ENCODE measurements around the gene SUSD5. TPM values are rescaled to one million over a fixed set of nuclear protein-coding genes. Genes with fewer than 3 reads are reported as not detected.

The SUSD5 gene
- not detected for total RNA-seq

GRCh38 chr3:33218446-33219174 is at the start of gene SUSD5:
Gene SUSD5, minus strand, starts transcription at chr3:33218810. Its CDS starts 13 bp downstream, at chr3:33218797.
- Mint-ChIP-seq H3K27ac (no peak within 1 kb of the TSS), H3K36me3 (no peaks in the 10 kb centered on the region)
- peak; percentile 9 for DNase-seq

GRCh38 chr3:33260104-33260503 is 41.5 kb upstream of the SUSD5 start:
- no peak overlapping the region for H3K27ac Mint-ChIP-seq
- H3K9me3 Mint-ChIP-seq: no peaks in the 10 kb centered on the region

More at GRCh38 chr3:33218446-33219174, at the start of gene SUSD5:
- no peaks in the 10 kb centered on the region for H3K9me3 Mint-ChIP-seq
- peaks cover 51% of the 10 kb centered on the region for H3K27me3 Mint-ChIP-seq
- H3K4me3 Mint-ChIP-seq: no peak within 1 kb of the TSS
- H3K4me1 Mint-ChIP-seq: peaks cover 8% of the 10 kb centered on the region

GRCh38 chr3:33256249-33256648 is 37.6 kb upstream of the SUSD5 start:
- H3K27me3 Mint-ChIP-seq: peaks cover 9% of the 10 kb centered on the region
- no peaks in the 10 kb centered on the region for H3K4me1 Mint-ChIP-seq
- H3K27ac Mint-ChIP-seq: no peak overlapping the region
- DNase-seq: no peak
- no peaks in the 10 kb centered on the region for H3K36me3 Mint-ChIP-seq
- H3K9me3 Mint-ChIP-seq: no peaks in the 10 kb centered on the region
- H3K4me3 Mint-ChIP-seq: no peak overlapping the region

More at GRCh38 chr3:33260104-33260503, 41.5 kb upstream of the SUSD5 start:
- no peak for DNase-seq
- Mint-ChIP-seq H3K4me1 (no peaks in the 10 kb centered on the region), H3K4me3 (no peak overlapping the region), H3K36me3 (no peaks in the 10 kb centered on the region), H3K27me3 (peaks cover 17% of the 10 kb centered on the region)

- H3K27me3 Mint-ChIP-seq: peaks cover 18% of the 10 kb centered on the region
- H3K36me3 Mint-ChIP-seq: no peaks in the 10 kb centered on the region
- DNase-seq: no peak
- no peaks in the 10 kb centered on the region for H3K9me3 Mint-ChIP-seq
- no peak overlapping the region for H3K27ac Mint-ChIP-seq
- no peaks in the 10 kb centered on the region for H3K4me1 Mint-ChIP-seq
- no peak overlapping the region for H3K4me3 Mint-ChIP-seq
Measured at GRCh38 chr3:33250712-33251111, 32.1 kb upstream of the SUSD5 start.

GRCh38 chr3:33246786-33247185 is 28.2 kb upstream of the SUSD5 start:
- Mint-ChIP-seq H3K4me3 (no peak overlapping the region), H3K9me3 (no peaks in the 10 kb centered on the region), H3K27ac (no peak overlapping the region), H3K27me3 (peaks cover 16% of the 10 kb centered on the region), H3K36me3 (no peaks in the 10 kb centered on the region), H3K4me1 (no peaks in the 10 kb centered on the region)
- DNase-seq: no peak

- no peak for DNase-seq
- Mint-ChIP-seq H3K36me3 (no peaks in the 10 kb centered on the region), H3K27me3 (peaks cover 41% of the 10 kb centered on the region), H3K9me3 (peaks cover 9% of the 10 kb centered on the region), H3K4me1 (no peaks in the 10 kb centered on the region), H3K27ac (no peak overlapping the region), H3K4me3 (no peak overlapping the region)
Measured at GRCh38 chr3:33240261-33240660, 21.7 kb upstream of the SUSD5 start.

GRCh38 chr3:33238923-33239322 is 20.3 kb upstream of the SUSD5 start:
- Mint-ChIP-seq H3K4me3 (no peak overlapping the region), H3K27ac (no peak overlapping the region)

GRCh38 chr3:33237439-33237838 is 18.8 kb upstream of the SUSD5 start:
- H3K9me3 Mint-ChIP-seq: peaks cover 9% of the 10 kb centered on the region
- H3K4me1 Mint-ChIP-seq: no peaks in the 10 kb centered on the region
- H3K27me3 Mint-ChIP-seq: peaks cover 47% of the 10 kb centered on the region
- no peaks in the 10 kb centered on the region for H3K36me3 Mint-ChIP-seq
- H3K27ac Mint-ChIP-seq: no peak overlapping the region
- no peak overlapping the region for H3K4me3 Mint-ChIP-seq
- no peak for DNase-seq

More at GRCh38 chr3:33238923-33239322, 20.3 kb upstream of the SUSD5 start:
- no peak for DNase-seq
- Mint-ChIP-seq H3K27me3 (peaks cover 44% of the 10 kb centered on the region), H3K4me1 (no peaks in the 10 kb centered on the region), H3K36me3 (no peaks in the 10 kb centered on the region), H3K9me3 (peaks cover 9% of the 10 kb centered on the region)

- Mint-ChIP-seq H3K27ac (no peak overlapping the region), H3K36me3 (no peaks in the 10 kb centered on the region), H3K4me3 (no peak overlapping the region), H3K27me3 (peaks cover 44% of the 10 kb centered on the region), H3K9me3 (peaks cover 9% of the 10 kb centered on the region), H3K4me1 (no peaks in the 10 kb centered on the region)
- DNase-seq: no peak
Measured at GRCh38 chr3:33236005-33236404, 17.4 kb upstream of the SUSD5 start.

- Mint-ChIP-seq H3K4me1 (no peaks in the 10 kb centered on the region), H3K27ac (no peak overlapping the region), H3K36me3 (no peaks in the 10 kb centered on the region), H3K27me3 (peaks cover 34% of the 10 kb centered on the region), H3K4me3 (no peak overlapping the region), H3K9me3 (peaks cover 3% of the 10 kb centered on the region)
- no peak for DNase-seq
Measured at GRCh38 chr3:33233884-33234283, 15.3 kb upstream of the SUSD5 start.

GRCh38 chr3:33231756-33232465 is 13.3 kb upstream of the SUSD5 start:
- Mint-ChIP-seq H3K4me1 (no peaks in the 10 kb centered on the region), H3K36me3 (no peaks in the 10 kb centered on the region), H3K27ac (no peak overlapping the region), H3K9me3 (no peaks in the 10 kb centered on the region), H3K27me3 (peaks cover 27% of the 10 kb centered on the region), H3K4me3 (no peak overlapping the region)
- DNase-seq: no peak

- Mint-ChIP-seq H3K9me3 (no peaks in the 10 kb centered on the region), H3K27ac (no peak overlapping the region)
Measured at GRCh38 chr3:33229947-33230346, 11.3 kb upstream of the SUSD5 start.

GRCh38 chr3:33229066-33229465 is 10.5 kb upstream of the SUSD5 start:
- no peaks in the 10 kb centered on the region for H3K36me3 Mint-ChIP-seq
- H3K27ac Mint-ChIP-seq: no peak overlapping the region
- no peak for DNase-seq
- no peak overlapping the region for H3K4me3 Mint-ChIP-seq
- no peaks in the 10 kb centered on the region for H3K4me1 Mint-ChIP-seq
- peaks cover 16% of the 10 kb centered on the region for H3K27me3 Mint-ChIP-seq
- no peaks in the 10 kb centered on the region for H3K9me3 Mint-ChIP-seq

More at GRCh38 chr3:33229947-33230346, 11.3 kb upstream of the SUSD5 start:
- DNase-seq: no peak
- Mint-ChIP-seq H3K4me1 (no peaks in the 10 kb centered on the region), H3K27me3 (peaks cover 16% of the 10 kb centered on the region), H3K36me3 (no peaks in the 10 kb centered on the region), H3K4me3 (no peak overlapping the region)

GRCh38 chr3:33221241-33221640 is 2.6 kb upstream of the SUSD5 start:
- H3K4me1 Mint-ChIP-seq: peaks cover 8% of the 10 kb centered on the region
- H3K27ac Mint-ChIP-seq: no peak overlapping the region
- no peak for DNase-seq
- no peaks in the 10 kb centered on the region for H3K36me3 Mint-ChIP-seq
- no peaks in the 10 kb centered on the region for H3K9me3 Mint-ChIP-seq
- peaks cover 36% of the 10 kb centered on the region for H3K27me3 Mint-ChIP-seq
- no peak overlapping the region for H3K4me3 Mint-ChIP-seq

GRCh38 chr3:33219175-33219487 is 521 bp upstream of the SUSD5 start:
- no peak overlapping the region for H3K27ac Mint-ChIP-seq
- DNase-seq: no peak
- H3K4me3 Mint-ChIP-seq: no peak overlapping the region
- peaks cover 8% of the 10 kb centered on the region for H3K4me1 Mint-ChIP-seq
- H3K36me3 Mint-ChIP-seq: no peaks in the 10 kb centered on the region
- peaks cover 51% of the 10 kb centered on the region for H3K27me3 Mint-ChIP-seq
- H3K9me3 Mint-ChIP-seq: no peaks in the 10 kb centered on the region

Measured in activated naive CD8-positive, alpha-beta T cell treated with anti-CD3 and anti-CD28 coated beads for 36 hours (primary cell).